Adrenal gland (tissue), 12 donors: ENCODE data around the gene LMF1. TPM values are rescaled to one million over a fixed set of nuclear protein-coding genes. Genes with fewer than 3 reads are reported as not detected.

Experiments
- DNase-seq, 7 donors: peaks; one replicate each; pipeline ENCODE4 v3.0.0-alpha.2; 2019 to 2020
- H3K27ac ChIP-seq, 5 donors: fragments of 200-600 bp; sonication (generic) in 4 of 5; 1 replicate in 3 of 5; 2 replicates in 2 of 5; pipeline versions ENCODE4 v1.5.1 to v1.8.0; 2016 to 2020; ENCODE audit warnings: mild to moderate bottlenecking in 1 of 5
- H3K27me3 ChIP-seq: fragments of 200-600 bp; 2 replicates; pipeline ENCODE4 v1.8.0; 2021
- H3K36me3 ChIP-seq, 2 donors: fragments of 200-600 bp; replicated peaks in 1 of 2; 1 replicate in 1 of 2; 2 replicates in 1 of 2; pipeline versions ENCODE4 v1.5.1 to v1.8.0; 2018 to 2022
- H3K4me1 ChIP-seq, 2 donors: fragments of 200-600 bp; replicated peaks in 1 of 2; 1 replicate in 1 of 2; 2 replicates in 1 of 2; pipeline versions ENCODE4 v1.5.1 to v1.8.0; 2018 to 2021
- H3K4me3 ChIP-seq, 4 donors: fragments of 200-600 bp; sonication (generic) in 3 of 4; one replicate each; pipeline ENCODE4 v1.5.1; 2016 to 2018
- H3K9me3 ChIP-seq, 3 donors: fragments of 200-600 bp; sonication (generic) in 1 of 3; replicated peaks in 1 of 3; 1 replicate in 2 of 3; 2 replicates in 1 of 3; pipeline versions ENCODE4 v1.5.1 to v1.8.0; 2016 to 2021
- POLR2A ChIP-seq, 2 donors: fragments of 450-650 bp; IDR thresholded peaks; one replicate each; pipeline ENCODE4 v1.6.1; 2017; ENCODE audit warnings: antibody characterized with exemption in 2 of 2, mild to moderate bottlenecking in 2 of 2, moderate library complexity in 1 of 2
- WGBS, 4 donors: extraction: QIAGEN DNeasy Blood & Tissue Kit in 2 of 4; methylation state at CpG; one replicate each; pipeline versions ENCODE4 v1.1.5 to v1.1.7; 2013 to 2017; 5-methylcytosine and 5-hydroxymethylcytosine counted together
- intact Hi-C, 2 donors: fragments of 100-400 bp; cut with DNase I; formaldehyde crosslinking; loops; one replicate each; pipeline versions ENCODE4 v1.14.1 to v1.15.0; 2022 to 2023
- polyA plus RNA-seq, 3 donors: library from polyadenylated mRNA; stranded (reverse); fragments of 200-250 nt in 2 of 3; fragments of 350-450 nt in 1 of 3; fragmentation: Illumina TruSeq in 1 of 3; extraction: RNeasy Lipid Tissue Mini Kit (QIAGEN cat#74804) in 1 of 3; gene quantifications; one replicate each; pipeline ENCODE4 v1.2.3, GENCODE V29; 2013 to 2014
- total RNA-seq, 9 donors: library from RNA; depleted of rRNA in 4 of 9; stranded (reverse); fragments of >200 nt in 4 of 9; fragments of 120-200 nt in 1 of 9; fragmentation: NEBNext Ultra II Directional in 1 of 9; extraction: Animal tissue kit (Norgen Biotek cat#: 25700) in 1 of 9; gene quantifications; one replicate each; pipeline versions ENCODE4 v1.1.0 to v1.2.4, GENCODE V29; 2013 to 2023
- TF ChIP-seq, protein P1 (sequence below), 6 experiments: fragments of 450-650 bp in 4 of 6; fragments of 200-600 bp in 2 of 6; sonication (generic) in 1 of 6; IDR thresholded peaks; 1 replicate in 5 of 6; 2 replicates in 1 of 6; pipeline versions ENCODE4 v1.5.1 to v1.8.0; 2016 to 2021; ENCODE audit warnings: antibody characterized with exemption in 6 of 6, mild to moderate bottlenecking in 2 of 6, moderate library complexity in 1 of 6
- donor health status: healthy with polysubstance abuse.
- donor health status: Bipolar disorder and iron deficiency.
- donor health status: DM: yes; HTN: yes; CAD: no.
- donor health status: DM: no; HTN: no; CAD: no.
- donor health status: DM: no; HTN: no; CAD: no.
- donor health status: DM: yes; HTN: yes; CAD: no.

Gene LMF1
- total and polyA plus RNA-seq, 12 donors: 10.5 to 101 (median 36.3) TPM

DNA sequence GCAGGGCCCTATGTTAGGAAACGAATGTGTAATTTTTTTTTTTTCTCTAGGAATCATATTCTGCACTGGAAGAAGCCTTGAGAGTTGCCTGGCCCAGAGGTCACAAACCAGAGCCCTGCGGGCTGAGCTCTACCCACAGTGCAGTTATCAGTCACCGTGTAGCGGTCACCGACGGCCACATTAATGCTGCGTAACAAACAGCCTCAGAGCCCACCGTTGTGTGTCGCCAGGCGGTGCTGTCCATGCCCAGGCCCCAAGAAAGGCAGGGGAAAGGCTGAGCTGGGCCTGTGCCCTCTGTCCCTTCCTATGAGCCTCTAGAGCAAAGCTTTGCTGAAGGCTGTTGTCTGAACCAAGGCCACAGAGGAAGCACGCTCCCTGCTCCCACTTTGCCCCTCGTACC is 4.5 kb upstream of the LMF1 start:
- intact Hi-C loops: no loop called here
- no peaks in the 10 kb centered on the region for H3K36me3 ChIP-seq
- no peak overlapping the region for H3K4me3 ChIP-seq
- peaks cover 11 to 13% of the 10 kb centered on the region in 2 donors for H3K4me1 ChIP-seq
- DNase-seq: no peak
- no peak overlapping the region for H3K27ac ChIP-seq
- 77 to 93% (median 87%) methylated on average over 5 to 12 of the region's 12 CpGs for WGBS, 4 donors
- TF ChIP-seq, protein P1, sequence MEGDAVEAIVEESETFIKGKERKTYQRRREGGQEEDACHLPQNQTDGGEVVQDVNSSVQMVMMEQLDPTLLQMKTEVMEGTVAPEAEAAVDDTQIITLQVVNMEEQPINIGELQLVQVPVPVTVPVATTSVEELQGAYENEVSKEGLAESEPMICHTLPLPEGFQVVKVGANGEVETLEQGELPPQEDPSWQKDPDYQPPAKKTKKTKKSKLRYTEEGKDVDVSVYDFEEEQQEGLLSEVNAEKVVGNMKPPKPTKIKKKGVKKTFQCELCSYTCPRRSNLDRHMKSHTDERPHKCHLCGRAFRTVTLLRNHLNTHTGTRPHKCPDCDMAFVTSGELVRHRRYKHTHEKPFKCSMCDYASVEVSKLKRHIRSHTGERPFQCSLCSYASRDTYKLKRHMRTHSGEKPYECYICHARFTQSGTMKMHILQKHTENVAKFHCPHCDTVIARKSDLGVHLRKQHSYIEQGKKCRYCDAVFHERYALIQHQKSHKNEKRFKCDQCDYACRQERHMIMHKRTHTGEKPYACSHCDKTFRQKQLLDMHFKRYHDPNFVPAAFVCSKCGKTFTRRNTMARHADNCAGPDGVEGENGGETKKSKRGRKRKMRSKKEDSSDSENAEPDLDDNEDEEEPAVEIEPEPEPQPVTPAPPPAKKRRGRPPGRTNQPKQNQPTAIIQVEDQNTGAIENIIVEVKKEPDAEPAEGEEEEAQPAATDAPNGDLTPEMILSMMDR (IDR thresholded peaks at IDR 0.05): no peak
- no peak for TF ChIP-seq POLR2A (IDR thresholded peaks at IDR 0.05)
- peaks cover 8% of the 10 kb centered on the region for H3K27me3 ChIP-seq
- H3K9me3 ChIP-seq: no peaks in the 10 kb centered on the region

DNA sequence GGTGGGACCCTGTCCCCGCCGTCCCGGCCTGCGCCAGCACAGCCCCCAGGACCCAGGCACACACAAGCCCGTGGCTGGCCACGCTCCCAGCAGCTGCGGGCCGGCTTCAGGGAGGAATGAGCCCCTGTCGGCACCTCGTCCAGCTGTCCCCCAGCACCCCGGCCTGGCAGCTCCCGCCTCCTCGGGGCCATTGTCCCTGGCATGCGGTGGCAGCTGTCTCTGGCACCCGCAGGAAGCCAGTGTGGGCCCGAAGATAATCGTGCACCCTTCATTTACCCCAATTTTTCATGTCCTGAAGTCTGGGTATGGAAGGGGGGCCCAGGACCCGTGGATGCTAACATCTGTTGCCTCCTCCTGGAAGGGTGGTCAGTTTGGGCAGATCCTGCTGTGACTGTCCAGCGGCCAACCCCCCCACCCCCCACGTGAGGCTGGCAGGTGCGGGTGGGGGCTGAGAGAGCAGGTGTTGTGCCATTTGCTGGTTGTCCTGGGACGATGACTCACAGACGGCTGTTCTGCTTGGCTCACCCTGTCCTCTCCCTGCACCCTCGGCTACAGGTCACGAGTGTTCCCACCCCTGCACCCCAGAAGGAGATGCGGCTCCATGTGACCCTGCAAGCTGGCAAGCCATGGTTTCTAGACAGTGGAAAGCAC is 4.0 kb upstream of the LMF1 start:
- H3K27me3 ChIP-seq: peaks cover 2% of the 10 kb centered on the region
- intact Hi-C loops: no loop called here
- no peak overlapping the region for H3K4me3 ChIP-seq
- 77 to 91% (median 78%) methylated on average over 4 to 26 of the region's 26 CpGs for WGBS, 4 donors
- H3K4me1 ChIP-seq: peaks cover 13 to 17% of the 10 kb centered on the region in 2 donors
- DNase-seq: peak in 6 of 7 donors; percentile 24 to 63 (median 52)
- no peak for TF ChIP-seq POLR2A (IDR thresholded peaks at IDR 0.05)
- TF ChIP-seq, protein P1 (IDR thresholded peaks at IDR 0.05): no peak
- H3K36me3 ChIP-seq: no peaks in the 10 kb centered on the region
- H3K27ac ChIP-seq: no peak overlapping the region
- H3K9me3 ChIP-seq: no peaks in the 10 kb centered on the region

DNA sequence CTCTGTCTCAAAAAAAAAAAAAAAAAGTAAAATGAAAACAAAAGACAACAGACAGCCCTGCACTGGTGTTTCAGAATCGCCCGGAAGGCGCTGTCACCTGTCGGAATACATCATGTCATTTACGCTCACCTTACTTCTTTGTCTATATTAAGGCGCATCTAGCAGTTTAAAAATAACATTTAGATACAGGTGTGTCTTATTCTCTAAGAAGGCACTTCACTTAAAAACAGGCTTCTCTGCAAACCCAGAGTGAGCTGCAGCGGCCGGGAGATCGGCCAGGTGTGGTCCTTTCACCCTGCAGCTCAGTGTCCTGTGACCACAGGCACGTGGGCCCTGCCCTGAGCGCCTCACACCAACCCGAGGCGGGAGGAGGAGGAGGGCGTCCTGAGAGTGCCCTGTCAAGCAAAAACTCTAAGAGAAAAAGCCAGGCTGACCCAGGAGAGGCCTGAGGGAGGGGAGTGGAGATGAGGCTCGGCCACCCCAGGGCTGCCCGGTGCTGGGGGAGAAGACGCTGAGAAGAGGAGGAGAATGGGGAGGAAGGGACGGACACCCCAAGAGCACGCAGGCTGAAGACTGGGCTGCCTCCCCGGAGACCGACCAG is 3.3 kb upstream of the LMF1 start:
- intact Hi-C loops: no loop called here
- Histone ChIP-seq H3K4me1 (peaks cover 16 to 23% of the 10 kb centered on the region in 2 donors), H3K27me3 (no peaks in the 10 kb centered on the region), H3K27ac (no peak overlapping the region), H3K4me3 (no peak overlapping the region), H3K9me3 (no peaks in the 10 kb centered on the region), H3K36me3 (no peaks in the 10 kb centered on the region)
- no peak for DNase-seq
- WGBS, 4 donors: 78 to 85% (median 81%) methylated on average over 20 to 21 of the region's 21 CpGs
- no peak for TF ChIP-seq POLR2A (IDR thresholded peaks at IDR 0.05)
- TF ChIP-seq, protein P1 (IDR thresholded peaks at IDR 0.05): no peak

DNA sequence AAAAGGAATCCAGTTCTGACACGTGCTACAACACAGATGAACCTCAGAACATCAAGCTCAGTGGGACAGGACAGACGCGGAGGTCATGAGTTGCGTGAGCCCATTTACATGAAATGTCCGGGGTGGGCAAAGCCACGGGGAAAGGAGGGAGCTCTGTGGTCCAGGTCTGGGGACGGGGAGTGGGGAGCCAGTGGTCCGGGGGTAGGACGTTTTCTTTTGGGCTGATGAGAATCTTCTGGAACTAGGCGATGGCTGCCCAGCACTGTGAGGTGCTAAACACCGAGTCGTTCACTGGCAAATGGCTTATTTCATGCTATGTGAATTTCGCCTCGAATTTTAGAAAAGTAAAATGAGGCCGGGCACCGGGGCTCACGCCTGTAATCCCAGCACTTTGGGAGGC is 2.6 kb upstream of the LMF1 start:
- H3K4me1 ChIP-seq: peaks cover 16 to 24% of the 10 kb centered on the region in 2 donors
- no peaks in the 10 kb centered on the region for H3K27me3 ChIP-seq
- H3K9me3 ChIP-seq: no peaks in the 10 kb centered on the region
- 84 to 90% (median 89%) methylated on average over 17 of the region's 17 CpGs for WGBS, 4 donors
- no peaks in the 10 kb centered on the region for H3K36me3 ChIP-seq
- TF ChIP-seq, protein P1 (IDR thresholded peaks at IDR 0.05): no peak
- TF ChIP-seq POLR2A (IDR thresholded peaks at IDR 0.05): no peak
- DNase-seq: no peak
- H3K4me3 ChIP-seq: no peak overlapping the region
- intact Hi-C loops: no loop called here
- H3K27ac ChIP-seq: no peak overlapping the region
